ENCODE measurements around the gene LRRC2.
"Not testable (repeated sequence)": the region's sequence is repeated elsewhere in the genome, so short reads cannot be mapped to it uniquely, and the experiment has no call there.

LRRC2 gene

GRCh38 chr3:46494491-46494890, 71.6 kb downstream of the LRRC2 start:
- not testable (repeated sequence) for DNase-seq

DNA sequence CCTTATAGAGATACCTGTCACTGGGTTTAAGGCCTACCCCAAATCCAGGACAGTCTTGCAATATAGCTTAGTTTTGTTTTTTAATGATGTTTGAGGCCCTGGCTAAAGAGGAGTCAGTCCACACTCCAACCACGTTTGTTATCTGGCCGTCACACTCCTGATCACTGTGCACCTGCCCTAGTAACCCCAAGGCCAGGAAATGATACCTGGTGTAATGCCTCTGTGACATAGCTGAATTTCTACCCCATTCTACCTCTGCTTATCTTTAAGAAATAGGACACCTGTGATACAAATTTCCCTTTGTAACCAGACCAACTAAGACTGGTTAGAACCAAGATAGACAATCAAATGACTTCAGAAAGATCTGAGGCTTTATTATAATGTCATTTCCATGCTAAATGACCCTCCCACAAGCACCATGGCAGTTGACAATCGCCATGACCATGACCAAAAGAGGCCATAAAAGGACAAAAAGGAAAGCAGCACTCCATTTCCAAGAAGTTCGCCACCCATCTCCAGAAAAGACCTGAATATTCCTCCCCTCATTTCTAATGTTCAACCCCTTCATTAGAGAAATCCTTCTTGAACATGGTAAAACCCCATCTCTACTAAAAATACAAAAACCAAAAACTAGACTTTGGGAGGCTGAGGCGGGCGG, 73.1 kb downstream of the LRRC2 start:
- no peak for DNase-seq

- DNase-seq = no peak
Observed at GRCh38 chr3:46491089-46492070, 74.7 kb downstream of the LRRC2 start.

- DNase-seq = peak; percentile 86
Observed at GRCh38 chr3:46490338-46491084, 75.6 kb downstream of the LRRC2 start.

- DNase-seq = peak; percentile 93
Observed at GRCh38 chr3:46489875-46490274, 76.2 kb downstream of the LRRC2 start.

- DNase-seq = no peak
Observed at GRCh38 chr3:46489381-46489780, 76.7 kb downstream of the LRRC2 start.

- peak; percentile 87 for DNase-seq
Observed at GRCh38 chr3:46488735-46489361, 77.3 kb downstream of the LRRC2 start.

- DNase-seq = no peak
Observed at GRCh38 chr3:46485779-46486175, 80.3 kb downstream of the LRRC2 start.

GRCh38 chr3:46484911-46485778, 81.0 kb downstream of the LRRC2 start:
- DNase-seq = no peak

DNA sequence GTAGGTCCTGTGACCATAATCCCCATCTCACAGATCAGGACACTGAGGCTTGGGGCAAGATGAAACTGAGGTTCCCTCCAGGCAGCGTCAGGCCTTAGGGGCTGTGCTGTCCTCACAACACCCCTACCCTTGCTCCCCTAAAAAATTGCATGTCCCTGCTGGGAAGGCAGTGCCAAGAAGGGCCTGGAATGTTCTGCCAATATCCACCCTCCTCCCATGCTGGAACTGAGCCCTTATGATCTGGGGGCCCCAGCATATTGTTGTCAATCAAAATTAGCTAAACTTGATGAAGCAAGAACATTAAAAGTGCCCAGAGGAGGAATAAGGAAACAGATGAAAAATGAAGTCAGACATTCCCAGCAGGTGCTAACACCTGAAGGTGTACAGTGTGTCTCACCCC, 81.7 kb downstream of the LRRC2 start:
- no peak for DNase-seq

DNA sequence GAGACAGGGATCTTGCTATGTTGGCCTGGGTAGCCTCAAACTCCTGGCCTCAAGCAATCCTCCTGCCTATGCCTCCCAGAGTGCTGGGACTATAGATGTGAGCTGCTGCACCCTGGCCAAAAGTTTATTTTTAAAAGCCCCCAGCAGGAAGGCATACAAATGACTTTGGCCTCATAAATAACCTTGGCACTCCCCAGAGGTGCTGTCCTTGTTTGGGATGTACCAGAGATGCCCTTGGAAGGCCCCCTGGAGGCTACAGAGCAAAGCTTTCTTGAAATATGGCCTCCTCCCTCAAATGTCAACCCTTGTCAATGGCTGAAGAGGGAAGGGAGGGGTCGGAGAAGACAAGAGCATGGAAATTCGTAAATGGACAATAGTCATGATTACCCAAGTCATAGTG, 82.3 kb downstream of the LRRC2 start:
- no peak for DNase-seq

DNA sequence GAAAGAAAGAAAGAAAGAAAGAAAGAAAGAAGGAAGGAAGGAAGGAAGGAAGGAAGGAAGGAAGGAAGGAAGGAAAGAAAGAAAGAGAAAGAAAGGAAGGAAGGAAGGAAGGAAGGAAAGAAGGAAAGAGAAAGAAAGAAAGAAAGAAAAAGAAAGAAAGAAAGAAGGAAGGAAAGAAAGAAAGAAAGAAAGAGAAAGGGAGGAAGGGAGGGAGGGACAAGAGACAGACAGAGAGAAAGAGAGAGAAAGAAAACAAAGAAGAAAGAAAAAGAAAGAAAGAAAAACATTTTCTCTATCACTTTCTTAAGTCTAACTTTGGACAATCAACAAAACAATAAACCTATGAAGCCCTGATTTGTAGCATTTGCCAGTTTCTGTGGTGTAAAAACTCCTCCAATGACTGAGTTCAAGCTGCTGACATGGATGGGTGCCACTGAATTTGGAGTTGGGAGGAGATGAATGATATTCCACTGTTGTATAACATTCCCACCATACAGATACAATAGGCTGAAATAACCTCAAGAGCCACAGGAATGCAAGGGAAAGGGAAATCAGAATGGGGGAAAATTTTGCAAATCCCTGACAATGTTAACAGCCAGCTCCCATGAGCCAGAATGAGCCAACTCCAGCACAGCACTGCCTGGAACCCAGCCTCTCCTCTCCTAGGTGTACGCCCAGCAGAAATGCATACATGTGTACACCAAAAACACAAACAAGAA, 83.3 kb downstream of the LRRC2 start:
- DNase-seq = peak; percentile 93

DNA sequence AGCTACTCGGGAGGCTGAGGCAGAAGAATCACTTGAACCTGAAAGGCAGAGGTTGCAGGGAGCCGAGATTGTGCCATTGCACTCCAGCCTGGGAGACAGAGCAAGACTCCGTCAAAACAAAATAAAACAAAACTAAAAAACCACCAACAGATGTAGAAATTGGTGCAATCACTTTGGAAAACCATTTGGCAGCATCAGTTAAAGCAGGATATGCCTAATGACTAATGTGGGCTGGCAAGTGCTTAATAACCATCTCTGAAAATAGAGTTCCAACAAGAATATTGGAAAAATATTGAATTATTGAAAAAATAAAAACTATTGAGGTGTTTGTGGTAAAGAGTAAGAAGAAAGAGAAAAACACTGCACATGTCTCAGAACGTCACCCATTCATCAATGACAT, 84.5 kb downstream of the LRRC2 start:
- no peak for DNase-seq

- DNase-seq = no peak
Observed at GRCh38 chr3:46480491-46481195, 85.5 kb downstream of the LRRC2 start.

DNA sequence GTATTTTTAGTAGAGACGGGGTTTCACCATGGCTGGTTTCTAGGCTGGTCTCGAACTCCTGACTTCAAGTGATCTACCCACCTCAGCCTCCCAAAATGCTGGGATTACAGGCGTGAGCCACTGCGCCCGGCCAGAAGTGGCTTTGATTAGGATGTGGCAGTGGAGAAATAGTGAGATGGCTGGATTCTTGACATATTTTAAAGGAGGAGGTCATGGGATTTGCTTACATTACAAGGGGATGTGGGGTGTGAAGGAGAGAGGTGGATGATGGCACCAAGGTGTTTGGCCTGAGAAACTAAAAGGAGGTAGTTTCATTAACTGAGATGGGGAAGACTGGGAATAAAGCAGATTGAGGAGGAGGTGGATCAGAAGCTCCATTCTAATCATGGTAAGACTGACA, 86.4 kb downstream of the LRRC2 start:
- DNase-seq = no peak

DNA sequence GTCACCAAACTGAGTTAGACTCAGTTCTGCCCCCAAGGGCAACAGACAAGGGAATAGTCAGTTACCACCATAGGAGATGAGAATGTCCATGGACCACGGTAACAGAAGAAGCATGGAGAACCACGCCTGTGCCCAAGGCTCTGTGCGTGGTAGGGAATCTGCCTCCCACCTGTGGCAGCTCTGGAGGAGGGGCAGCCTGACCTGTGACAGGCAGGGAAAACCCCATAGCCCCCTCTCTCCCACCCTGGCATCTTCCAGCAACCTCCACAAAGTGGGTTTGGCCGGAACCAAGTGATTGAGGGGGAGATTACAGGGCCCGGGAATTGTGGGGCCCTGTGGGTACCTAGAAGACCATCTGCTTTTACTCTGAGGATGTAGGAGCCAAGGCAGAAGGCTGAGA, 87.1 kb downstream of the LRRC2 start:
- no peak for DNase-seq

DNA sequence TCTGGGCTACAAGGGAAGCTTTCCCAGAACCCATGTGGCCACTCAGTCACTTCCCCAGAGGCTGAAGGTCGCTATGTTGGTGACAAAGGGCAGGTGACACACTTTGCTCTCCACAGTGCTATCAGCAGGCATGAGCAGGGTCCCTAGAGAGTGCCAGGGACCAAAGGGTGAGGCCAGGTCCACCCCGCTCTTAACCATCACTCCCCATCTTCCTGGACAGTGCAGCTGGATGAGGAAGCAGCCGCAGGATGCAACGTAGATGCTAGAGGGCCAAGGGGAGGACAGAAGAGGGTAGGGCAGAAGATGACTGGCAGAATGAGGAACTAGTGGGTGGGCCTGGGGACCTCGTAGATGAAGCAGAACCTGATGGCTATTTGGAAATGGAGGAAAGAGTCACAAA, 87.8 kb downstream of the LRRC2 start:
- DNase-seq = no peak

GRCh38 chr3:46477756-46478155, 88.3 kb downstream of the LRRC2 start:
- DNase-seq = no peak

DNA sequence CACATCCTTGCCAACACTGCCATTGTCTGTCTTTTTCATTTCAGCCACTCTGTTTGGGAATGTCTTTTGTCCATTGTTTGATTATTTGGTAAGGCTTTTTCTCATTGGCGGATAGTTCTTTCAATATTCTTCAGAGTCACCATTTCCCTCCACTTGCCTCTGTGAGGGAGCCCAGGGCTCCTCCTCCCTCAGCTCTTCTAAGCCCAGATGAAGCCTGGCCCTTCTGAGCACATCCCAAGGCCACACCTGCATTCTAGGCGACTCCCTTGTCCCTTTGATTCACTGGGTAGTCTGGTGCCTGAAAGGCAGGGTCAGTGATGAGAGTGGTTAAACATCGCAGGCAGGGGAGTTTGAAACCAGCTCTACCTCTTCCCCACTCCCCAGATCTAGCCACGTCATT, 89.0 kb downstream of the LRRC2 start:
- DNase-seq = no peak

GRCh38 chr3:46472736-46473135, 93.4 kb downstream of the LRRC2 start:
- DNase-seq = no peak
